Measurements from ENCODE around the gene THOC7. TPM values are rescaled to one million over a fixed set of nuclear protein-coding genes. Genes with fewer than 3 reads are reported as not detected.

THOC7 gene
- total RNA-seq, 1 donor, result 68.0 TPM

- DNase-seq (ENCODE audit: low read depth), result no peak
- no peak for TF ChIP-seq CTCF (IDR thresholded peaks at IDR 0.05; ENCODE audit: insufficient read depth, low read length)
- H3K4me3 ChIP-seq (ENCODE audit: low read depth, low read length), result no peak overlapping the region
Measured at GRCh38 chr3:63870615-63871005, 7.0 kb upstream of the THOC7 start.

GRCh38 chr3:63869940-63870614 is 6.5 kb upstream of the THOC7 start:
- DNase-seq (ENCODE audit: low read depth), result no peak
- no peak overlapping the region for H3K4me3 ChIP-seq (ENCODE audit: low read depth, low read length)
- no peak for TF ChIP-seq CTCF (IDR thresholded peaks at IDR 0.05; ENCODE audit: insufficient read depth, low read length)

- TF ChIP-seq CTCF (IDR thresholded peaks at IDR 0.05; ENCODE audit: insufficient read depth, low read length), result no peak
- H3K4me3 ChIP-seq (ENCODE audit: low read depth, low read length), result no peak overlapping the region
- no peak for DNase-seq (ENCODE audit: low read depth)
Measured at GRCh38 chr3:63867225-63867624, 3.6 kb upstream of the THOC7 start.

GRCh38 chr3:63864965-63865327 is 1.3 kb upstream of the THOC7 start:
- H3K4me3 ChIP-seq (ENCODE audit: low read depth, low read length), result peak overlapping the region; percentile 83
- DNase-seq (ENCODE audit: low read depth), result peak; percentile 19
- no peak for TF ChIP-seq CTCF (IDR thresholded peaks at IDR 0.05; ENCODE audit: insufficient read depth, low read length)

GRCh38 chr3:63864008-63864964 is 681 bp upstream of the THOC7 start:
- peak; percentile 21 for DNase-seq (ENCODE audit: low read depth)
- H3K4me3 ChIP-seq (ENCODE audit: low read depth, low read length), result peak overlapping the region; percentile 83
- no peak for TF ChIP-seq CTCF (IDR thresholded peaks at IDR 0.05; ENCODE audit: insufficient read depth, low read length)

GRCh38 chr3:63862804-63863149 is 828 bp downstream of the THOC7 start:
- no peak for DNase-seq (ENCODE audit: low read depth)
- H3K4me3 ChIP-seq (ENCODE audit: low read depth, low read length), result peak overlapping the region; percentile 83
- no peak for TF ChIP-seq CTCF (IDR thresholded peaks at IDR 0.05; ENCODE audit: insufficient read depth, low read length)
